SIG-M5 (cell line): ENCODE results near the gene PER1.
A peak's percentile ranks its signal among the peaks of the same experiment; 100 is the strongest.
"Not testable (repeated sequence)": the region's sequence is repeated elsewhere in the genome, so short reads cannot be mapped to it uniquely, and the experiment has no call there.

Experiments
- DNase-seq: peaks from one replicate; lab custom pipeline; 2025; lab: John Stamatoyannopoulos, UW

The PER1 gene

DNA sequence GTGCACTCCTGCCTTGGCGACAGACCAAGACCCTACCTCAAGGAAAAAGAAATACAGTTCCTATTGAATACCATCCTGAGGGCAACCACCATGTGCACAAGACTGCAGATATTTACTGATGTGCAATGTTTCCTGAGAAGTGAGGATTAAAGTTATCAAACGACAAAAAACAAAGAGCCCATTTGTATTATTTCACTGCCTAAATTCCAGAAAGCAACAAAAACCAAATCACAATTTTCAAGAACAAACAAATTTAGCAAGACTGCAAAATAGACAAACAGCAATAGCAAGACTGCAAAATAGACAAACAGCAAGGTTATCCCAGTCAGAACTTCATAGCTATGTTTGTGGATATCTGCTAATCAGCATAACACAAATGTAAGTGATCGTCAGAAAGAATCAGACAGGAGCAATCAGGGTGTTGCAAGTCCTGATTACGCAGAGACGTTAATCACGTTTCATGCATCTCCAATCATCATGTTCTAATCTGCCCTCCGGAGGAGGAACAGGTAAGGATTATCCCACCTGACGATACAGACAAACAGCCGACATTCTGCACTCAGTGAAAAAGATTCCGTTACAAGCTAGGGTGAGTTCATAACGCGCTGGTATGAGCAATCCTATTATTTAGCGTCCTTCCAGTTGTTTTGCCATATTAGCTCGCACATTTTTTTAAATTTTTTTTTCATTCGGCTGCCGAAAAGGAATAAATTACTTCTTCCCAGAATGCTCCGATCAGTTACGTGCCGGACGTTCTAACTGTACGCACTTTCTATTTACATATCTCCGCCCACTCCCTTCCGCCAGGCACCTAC lies 21.1 kb upstream of the PER1 start:
- peak; percentile 89 for DNase-seq

DNA sequence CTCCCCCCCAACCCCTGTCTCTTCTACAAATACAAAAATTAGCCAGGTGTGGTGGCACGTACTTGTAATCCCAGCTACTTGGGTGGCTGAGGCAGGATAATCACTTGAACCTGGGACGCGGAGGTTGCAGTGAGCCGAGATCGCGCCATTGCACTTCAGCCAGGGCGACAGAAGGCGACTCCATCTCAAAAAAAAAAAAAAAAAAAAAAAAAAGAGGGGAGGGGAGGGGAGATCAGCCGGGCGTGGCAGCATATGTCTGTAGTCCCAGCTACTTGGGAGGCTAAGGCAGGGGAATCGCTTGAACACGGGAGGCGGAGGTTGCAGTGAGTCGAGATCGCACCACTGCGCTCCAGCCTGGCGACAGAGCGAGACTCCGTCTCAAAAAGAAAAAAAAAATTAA lies 18.0 kb upstream of the PER1 start:
- DNase-seq = not testable (repeated sequence)

DNA sequence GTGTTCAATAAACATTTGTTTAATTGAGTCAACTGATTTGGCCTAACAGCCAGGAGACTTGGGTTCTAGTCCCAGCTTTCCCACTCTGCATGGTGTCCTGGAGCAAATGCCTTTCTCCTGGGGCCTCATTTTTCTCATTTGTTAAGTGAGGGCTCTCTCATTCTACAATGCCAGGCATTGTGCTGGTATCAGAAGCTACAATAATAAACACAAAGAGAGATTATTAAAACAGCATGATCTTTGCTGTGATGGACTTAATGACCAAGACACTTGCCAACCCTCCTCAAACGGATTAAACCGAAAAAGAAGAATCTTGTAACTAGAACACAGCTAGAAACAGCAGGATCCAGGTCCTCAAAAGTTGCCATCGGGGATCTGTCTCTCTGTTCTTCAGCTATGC lies 15.3 kb upstream of the PER1 start:
- no peak for DNase-seq

DNA sequence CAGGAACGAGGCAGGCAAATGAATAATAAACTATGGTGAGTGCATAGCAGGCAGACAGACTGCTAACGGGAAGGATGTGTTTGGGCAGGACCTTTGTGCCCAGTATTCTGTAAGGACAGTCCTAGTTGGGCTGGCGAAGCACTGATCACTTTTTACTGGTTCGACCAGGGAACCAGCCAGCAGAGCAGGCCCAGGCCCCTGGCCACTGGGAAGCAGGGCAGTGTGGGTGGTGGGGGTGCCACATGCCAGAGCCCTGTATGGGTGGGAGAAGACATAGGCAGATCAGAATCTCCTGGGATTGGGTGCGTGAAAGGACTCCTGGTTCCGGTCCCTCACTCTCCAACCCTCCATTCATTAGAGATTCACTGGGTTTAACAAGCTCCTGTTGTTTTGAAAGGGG lies 14.5 kb upstream of the PER1 start:
- DNase-seq = no peak

DNA sequence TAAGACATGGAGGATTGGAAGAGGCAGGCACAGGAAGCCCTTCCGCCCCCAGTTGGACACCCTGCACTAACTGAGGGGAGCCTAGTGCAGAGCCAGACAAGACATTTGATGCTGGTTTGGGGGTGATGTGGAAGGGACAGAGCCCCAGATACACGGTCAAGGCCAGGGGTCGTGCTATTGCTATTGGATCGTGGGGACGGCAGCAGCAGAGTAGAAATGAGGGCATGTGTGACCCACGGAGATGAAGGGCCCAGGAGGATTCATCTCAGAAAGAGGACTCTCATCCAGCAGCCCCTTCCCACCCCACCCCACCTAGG lies 12.6 kb upstream of the PER1 start:
- DNase-seq = no peak

DNA sequence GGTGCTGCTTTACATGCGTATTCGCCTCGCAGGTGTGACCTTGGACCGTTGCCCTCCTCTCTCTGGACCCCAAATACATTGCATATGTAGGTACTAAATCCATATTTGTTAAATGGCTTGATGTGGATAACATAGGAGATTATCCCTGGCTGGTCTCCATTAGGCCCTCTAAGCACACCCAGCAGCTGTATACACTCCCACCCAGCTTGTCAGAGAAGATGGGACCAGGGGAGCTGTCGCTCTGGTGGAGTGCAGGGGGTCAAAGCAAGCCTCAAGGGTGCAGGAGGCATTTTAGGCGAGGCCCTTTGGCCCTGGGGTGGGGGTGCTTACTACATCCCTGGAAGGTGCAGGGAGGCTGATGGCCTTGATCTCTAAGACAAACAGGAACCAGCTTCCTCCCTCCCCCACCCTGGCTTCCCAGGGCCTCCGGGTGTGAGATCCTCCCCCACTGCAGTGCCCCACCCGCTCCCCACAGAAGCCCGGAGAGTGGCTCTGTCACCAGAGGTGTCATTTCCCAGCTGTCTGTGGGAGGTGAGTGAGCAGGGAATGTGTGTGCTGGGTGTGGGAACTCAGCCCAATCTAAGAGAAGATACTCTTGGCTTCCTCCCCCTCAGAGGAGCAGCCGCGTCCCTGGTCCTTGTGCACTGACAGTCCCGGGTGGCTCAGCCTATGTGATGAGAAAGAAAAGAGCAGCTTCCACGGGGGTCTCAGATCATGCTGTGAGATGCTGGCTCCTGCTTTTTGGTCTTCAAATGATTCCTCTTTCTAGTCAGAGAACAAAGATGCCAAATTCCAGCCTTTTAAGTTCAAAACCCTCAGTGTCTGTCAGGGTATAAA lies 12.0 kb upstream of the PER1 start:
- no peak for DNase-seq

DNA sequence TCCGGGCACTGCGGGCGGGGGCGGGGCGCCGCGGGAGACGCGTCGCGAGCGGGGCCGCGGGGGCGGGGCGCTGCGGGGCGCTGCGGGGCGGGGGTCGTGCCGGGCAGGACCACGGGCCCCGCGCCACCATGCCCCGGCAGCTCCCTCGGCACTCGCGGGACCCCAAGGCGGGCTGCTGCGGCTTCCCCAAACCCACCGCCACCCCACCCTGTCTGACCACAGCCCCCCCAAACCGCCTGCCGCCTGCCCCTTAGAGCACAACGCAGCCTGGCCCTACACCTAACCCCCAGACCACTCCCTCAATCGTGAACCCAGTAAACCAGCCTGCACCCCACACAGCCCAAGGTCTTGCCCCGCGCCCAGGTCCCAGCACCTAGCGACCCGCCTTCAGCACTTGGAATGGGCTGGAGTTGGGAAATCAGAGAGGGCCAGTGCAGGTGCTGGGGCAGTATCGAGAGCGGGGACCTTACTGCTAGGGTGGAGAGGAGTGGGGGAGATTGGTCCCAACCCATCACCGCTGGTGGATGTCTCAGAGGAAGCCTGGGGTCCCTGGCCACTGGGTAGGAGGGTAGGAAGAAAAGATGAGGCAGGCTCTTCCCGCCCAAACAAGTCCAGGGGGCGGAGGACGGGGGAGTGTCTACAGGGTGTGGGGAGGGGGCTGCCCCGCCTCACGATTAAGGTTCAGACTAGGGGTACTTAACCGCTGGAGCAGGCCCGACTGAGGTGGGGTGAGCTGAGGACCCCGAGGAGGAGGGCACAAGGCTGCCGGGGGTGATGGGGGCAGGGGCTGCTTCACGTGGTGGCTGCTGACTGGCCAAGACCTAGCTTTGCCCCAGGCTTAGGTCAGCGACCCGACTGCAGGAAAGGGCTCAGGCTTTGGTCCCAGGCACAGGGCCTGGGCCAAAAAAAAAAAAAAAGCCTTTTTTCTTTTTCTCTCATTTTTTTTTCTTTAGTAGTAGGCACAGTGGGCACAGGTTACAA lies 11.1 kb upstream of the PER1 start:
- DNase-seq = no peak

DNA sequence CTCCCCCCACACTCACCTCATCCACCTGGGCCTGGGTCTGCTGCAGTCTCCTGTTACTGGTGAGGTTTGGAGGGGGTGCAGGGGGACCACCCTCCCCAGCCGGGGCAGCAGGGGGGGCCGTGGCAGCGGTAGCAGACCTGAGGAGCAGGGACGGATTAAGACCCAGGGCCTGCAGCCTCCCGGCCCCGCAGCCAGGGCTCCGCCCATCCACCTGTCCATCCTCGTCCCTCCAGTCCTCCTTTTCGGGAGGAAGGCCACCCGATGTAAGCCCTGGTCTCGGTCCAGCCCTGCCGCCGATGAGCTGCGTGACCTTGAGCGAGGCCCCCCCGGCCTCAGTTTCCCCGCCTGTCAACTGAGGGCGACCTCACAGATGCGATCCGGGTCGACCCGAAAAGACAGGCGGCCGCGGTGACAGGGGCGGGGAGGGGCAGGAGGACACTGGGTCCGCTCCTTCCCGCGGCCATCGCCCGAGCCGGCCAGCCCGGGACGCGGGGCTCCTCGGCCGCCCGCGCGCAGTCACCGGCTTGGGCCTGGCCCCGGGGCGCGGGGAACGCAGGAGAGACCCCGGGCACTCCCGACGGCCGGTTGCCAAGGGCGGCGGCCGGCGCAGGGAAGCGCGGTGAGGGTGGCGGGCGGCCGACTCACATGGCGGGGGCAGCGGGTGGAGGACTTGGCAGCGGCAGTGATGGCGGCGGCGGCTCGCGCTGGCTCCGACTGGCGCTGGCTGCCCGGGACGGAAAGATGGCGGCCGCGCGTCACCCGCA lies 10.2 kb upstream of the PER1 start, which contains the start of gene VAMP2:
Gene VAMP2 (minus strand): TSS at position 716 of the 764 bp plus-strand sequence. CDS start 69 bp downstream, at position 647.
- no peak for DNase-seq

DNA sequence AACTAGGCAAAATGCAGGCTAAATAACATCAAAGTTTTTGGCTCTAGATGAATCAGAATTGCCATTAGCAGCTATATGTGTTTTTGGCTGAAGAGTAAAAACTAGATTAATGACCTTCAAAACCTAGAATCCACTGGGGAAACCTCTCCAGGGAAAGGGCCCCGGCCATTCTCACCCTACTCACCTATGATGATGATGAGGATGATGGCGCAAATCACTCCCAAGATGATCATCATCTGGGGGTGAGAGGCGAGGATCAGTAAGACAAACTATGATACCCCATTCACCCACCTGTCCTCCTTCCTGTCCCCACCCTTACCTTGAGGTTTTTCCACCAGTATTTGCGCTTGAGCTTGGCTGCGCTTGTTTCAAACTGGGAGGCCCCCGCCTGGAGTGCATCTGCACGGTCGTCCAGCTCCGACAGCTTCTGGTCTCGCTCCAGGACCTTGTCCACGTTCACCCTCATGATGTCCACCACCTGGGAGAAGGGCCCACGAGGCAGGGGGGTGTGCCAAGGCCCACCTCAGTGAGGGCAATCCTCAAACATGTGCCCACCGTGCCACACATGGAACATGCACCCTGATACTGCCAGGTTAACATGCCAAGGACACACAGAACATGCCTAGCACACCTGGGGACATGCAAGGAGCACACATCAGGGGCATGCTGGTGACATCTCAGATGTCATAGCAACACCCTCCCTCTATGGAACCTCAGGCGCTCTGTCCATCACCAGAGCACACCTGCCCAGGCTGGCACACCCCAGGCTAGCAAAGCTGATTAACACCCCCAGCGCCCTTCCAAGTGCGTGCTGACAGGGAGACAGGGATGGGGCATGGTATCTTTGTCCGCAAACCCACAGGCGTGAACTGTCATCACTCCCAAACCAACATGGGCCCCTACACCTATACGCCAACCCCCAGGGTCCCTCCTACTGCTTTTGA lies 9.4 kb upstream of the PER1 start:
- DNase-seq = no peak

DNA sequence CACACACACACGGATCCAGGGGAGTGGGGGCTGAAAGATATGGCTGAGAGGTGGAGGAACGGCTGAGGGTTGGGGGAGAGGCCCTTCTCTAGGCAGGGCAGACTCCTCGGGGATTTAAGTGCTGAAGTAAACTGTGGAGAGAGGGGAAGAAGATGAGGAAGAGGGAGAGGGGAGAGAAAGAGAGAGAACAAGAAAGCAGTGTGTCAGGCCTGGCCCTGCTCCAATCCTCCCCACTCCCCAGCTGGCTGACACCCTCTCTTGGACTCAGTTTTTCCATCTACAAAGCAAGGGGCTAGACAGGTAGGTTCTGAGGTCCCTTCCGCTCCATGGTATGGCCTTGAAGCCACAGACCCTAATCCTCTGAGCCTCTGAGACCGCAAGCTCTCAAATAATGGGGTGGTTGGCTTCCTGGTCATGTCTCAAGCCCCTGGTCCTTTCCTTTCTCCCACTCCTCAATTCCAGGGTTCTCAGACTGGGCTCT lies 8.6 kb upstream of the PER1 start:
- DNase-seq = no peak

DNA sequence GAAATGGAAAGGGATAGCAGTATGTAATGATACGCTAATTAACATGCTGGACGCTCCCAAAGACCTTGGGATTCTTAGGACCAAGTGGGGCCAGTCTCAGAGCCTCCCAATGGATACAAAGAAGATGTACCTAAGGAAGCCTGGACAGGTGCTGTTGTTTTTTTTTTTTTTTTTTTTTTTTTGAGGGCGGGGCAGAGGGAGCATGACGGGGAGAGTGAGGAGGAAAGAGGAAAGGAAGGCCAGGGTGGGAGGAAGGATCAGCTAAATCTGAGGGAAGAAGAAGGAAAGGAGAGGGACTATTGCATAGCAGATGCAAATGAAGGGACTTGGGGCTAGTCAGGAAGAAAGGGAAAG lies 8.0 kb upstream of the PER1 start:
- DNase-seq = no peak

DNA sequence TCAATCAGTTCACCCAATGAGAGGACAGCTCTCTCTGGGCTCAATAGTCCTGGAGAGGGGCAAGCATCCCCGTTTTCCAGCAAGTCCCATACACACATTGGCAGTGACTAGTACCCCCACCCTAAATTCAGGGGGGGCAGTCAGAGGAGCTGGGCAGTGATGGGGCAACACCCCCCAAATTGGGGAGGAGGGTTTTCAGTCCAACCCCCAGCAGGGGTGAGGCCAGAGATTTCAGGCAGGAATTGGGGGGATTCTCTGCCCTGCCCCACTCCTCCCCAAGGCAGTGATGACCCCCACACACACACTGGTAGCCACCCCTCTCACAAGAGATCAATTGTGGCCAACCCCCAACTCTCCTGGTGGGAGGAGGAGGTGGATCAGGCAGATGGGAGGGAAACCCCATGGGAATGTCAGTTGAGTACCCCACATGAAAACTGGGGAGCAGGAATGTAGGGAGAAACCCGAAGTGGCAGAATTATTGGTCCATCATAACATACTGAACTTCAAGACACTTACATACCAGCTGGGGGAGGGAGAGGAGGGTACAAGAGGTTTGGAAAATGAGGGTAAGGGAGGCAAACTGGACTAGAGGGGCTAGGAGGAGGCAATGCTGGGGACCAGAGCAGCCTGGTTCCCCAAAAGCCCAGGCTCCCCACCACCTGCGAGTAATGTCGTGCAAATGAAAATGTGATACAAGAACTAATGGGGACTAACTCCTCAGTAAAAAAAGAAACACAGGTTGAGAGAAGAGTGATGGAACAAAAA lies 7.4 kb upstream of the PER1 start:
- no peak for DNase-seq

DNA sequence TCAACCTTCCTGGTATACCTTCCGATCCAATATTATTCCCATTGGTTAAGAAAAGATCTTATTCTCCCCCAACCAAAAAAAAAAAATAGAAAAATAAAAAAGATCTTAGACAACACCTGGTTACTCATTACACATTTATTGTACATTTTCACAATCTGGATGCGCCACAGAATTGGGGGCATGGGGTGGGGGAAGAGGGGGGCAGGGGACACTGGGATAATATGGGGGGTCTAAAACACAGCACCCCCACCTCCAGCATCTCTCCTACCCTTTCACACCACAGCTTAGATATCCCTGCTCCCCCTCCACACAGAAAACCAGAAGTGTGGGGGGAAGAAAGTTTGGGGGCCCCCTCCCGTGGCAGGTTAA lies 6.8 kb upstream of the PER1 start:
- no peak for DNase-seq

DNA sequence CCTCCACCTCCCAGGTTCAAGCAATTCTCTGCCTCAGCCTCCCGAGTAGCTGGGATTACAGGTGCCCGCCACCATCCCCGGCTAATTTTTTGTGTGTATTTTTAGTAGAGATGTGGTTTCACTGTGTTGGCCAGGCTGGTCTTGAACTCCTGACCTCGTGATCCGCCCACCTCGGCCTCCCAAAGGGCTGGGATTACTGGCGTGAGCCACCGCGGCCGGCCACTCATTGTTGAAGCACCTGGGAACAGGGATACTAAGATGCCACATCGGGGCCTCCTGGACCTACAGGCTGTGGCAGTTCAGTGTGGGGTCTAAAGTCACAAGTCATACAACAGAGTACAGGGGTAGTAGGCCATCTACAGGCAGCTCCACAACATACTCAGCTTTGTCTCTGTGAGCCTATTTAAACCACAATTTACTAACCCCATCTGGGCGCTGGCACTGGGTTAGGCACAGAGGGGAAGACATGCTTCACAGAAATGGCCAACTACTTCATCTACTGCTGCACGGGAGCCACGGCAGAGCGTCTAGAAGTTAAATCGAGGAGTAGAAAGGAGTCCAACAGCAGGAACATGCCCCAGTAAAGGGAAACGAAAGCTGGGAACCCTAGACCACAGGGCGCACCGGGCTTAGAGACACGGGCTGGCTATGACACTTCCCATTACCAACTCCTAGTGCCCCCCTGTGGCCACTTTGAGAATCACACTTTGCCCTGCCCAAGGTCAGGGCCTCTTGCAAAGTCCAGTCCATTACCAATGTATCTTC lies 6.2 kb upstream of the PER1 start:
- peak; percentile 61 for DNase-seq

DNA sequence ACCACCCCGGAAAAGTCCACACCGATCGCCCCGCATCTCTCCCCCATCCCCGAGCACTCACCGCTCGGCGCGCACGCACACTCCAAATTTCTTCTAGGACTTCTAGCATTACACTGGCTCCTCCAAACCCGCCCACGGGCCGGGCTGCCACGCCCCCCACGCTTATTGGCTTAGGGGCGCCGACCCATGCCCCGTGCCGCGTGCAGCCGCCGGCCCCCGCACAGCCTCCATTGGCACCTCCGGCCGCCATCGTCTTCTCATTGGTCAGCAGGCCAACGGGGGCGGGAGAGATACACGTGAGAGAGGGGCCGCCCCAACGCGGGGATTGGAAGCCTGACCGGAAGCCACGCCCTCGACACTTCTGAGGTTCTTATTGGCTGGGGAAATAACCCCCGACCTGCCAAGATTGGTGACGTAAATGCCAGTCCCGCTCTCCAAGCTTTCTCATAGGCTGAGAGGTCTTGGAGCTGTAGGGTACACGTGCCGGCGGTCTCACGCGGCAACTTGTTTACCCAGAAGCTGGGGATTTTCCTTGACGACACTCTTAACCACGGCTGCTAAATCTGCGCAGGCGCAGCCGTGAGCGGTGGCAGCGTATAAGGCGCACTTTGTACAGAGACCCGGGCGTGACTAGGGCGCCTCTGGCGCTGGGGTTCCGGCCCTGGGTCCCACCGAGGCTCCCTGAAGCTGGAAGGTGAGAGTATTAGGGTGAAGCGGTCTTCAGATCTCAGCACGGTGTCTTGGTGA lies 4.2 kb upstream of the PER1 start:
- DNase-seq = peak; percentile 98

DNA sequence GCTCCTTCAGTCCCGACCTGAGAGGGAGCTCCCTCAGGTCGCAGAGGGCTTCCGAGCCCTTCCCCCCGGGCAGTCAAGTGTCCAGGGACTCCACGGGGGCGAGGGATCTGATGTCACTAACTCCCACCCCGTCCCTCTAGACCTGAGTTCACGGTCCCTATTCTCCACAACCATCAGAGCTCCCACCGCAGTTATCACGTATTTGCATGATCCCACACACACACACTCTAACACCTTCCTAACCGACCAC lies 3.7 kb upstream of the PER1 start:
- DNase-seq = no peak

DNA sequence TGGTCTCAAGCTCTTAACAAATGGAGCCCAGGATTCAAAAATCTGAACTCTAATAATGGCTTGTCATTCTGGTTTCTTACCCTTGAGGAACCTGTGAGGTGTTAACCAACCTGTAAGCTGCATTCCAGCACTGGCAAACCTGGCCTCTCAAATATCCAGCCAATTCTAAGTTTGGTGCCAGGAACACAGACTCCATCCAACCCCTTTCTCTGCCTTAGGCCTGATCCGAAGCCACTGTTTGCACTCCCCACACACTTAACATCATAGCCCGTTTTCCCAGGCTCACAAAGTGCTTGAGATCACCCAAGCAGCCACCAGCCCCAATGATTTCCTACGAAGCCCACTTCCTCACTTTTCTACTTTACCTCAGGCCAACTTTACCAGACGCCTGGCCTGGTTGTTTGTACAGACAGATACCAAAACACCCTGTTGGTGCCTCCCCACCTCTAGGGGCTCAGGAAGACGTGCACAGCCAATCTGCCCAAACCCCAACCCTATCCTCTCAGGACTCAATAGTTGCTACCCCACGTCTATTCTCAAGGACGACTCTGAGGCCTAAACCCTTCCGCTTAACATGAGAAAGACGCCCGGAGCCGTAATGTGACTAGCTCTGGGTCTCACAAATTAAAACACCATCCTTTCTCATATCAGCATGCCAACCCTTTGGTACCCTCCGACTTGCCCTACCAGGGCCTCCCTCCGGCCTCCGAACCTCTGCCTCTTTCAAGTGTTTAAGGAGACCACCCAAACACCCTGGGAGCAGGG lies 3.2 kb upstream of the PER1 start:
- no peak for DNase-seq
